Fibroblast of the aortic adventitia (primary cell): ENCODE data around the gene MCM3AP. TPM values are rescaled to one million over a fixed set of nuclear protein-coding genes. Genes with fewer than 3 reads are reported as not detected.

Experiments used
- DNase-seq: peaks from one replicate; pipeline ENCODE4 v3.0.0-alpha.2; 2010; ENCODE audit warnings: low read depth
- H3K4me3 ChIP-seq: 2 replicates; pipeline ENCODE4 v1.5.1; 2011; ENCODE audit warnings: low read depth, mild to moderate bottlenecking, control low read depth, low read length, moderate library complexity
- total RNA-seq: library from RNA; depleted of rRNA; stranded (reverse); fragments of >200 nt; gene quantifications from 2 replicates; pipeline ENCODE4 v1.2.3, GENCODE V29; 2012; ENCODE audit warnings: low replicate concordance
- TF ChIP-seq, protein P1 (sequence below): IDR thresholded peaks from 2 replicates; pipeline ENCODE4 v1.5.1; 2011; ENCODE audit warnings: mild to moderate bottlenecking, low read length, control low read depth, inconsistent platforms; ENCODE audit not compliant: insufficient read depth

Gene MCM3AP
- total RNA-seq, 1 donor: 66.4 TPM

DNA sequence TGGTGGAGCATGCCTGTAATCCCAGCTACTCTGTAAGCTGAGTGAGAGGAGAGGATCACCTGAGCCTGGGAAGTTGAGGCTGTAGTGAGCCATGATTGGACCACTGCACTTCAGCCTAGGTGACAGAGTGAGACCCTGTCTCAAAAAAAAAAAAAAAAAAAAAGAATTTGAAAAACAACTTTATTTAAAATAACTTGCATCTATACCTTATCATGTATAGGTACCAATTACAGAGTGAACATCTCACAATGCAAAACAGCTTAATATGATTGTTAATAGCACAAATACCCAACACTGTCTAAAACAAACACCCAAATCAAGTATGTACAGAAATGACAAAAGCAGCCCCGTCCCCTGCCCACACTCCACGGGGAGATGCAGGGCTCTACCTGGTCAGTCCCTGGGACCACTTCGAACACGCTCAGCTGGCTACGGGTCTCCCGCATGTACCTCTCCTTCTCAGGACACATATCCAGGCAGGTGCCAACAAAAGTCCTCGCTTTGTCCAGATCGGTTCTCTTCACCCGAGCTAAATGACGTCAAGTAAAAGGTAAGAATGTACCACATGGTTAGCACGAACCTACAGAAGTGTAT, 10.5 kb downstream of the MCM3AP start:
- no peak for DNase-seq
- TF ChIP-seq, protein P1, sequence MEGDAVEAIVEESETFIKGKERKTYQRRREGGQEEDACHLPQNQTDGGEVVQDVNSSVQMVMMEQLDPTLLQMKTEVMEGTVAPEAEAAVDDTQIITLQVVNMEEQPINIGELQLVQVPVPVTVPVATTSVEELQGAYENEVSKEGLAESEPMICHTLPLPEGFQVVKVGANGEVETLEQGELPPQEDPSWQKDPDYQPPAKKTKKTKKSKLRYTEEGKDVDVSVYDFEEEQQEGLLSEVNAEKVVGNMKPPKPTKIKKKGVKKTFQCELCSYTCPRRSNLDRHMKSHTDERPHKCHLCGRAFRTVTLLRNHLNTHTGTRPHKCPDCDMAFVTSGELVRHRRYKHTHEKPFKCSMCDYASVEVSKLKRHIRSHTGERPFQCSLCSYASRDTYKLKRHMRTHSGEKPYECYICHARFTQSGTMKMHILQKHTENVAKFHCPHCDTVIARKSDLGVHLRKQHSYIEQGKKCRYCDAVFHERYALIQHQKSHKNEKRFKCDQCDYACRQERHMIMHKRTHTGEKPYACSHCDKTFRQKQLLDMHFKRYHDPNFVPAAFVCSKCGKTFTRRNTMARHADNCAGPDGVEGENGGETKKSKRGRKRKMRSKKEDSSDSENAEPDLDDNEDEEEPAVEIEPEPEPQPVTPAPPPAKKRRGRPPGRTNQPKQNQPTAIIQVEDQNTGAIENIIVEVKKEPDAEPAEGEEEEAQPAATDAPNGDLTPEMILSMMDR: no peak
- no peak overlapping the region for H3K4me3 ChIP-seq

DNA sequence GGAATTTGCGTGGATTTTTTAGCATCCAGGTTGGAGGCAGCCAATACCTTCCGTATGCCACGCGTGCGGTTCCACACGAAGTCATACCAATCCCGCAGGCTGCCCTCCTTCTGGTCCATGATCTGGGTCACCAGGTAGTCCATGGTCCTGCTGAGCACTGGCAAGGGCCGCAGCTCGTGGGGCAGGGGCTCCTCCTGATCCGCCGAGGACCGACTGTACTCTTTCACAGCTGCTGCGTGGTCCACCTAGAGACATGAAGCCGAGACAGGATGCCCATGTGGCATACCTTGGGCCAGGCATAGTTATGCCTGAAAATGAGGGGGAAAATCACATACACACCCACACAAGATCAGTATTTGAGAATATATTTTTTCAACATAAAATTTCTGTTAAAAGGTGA, 12.1 kb downstream of the MCM3AP start:
- no peak overlapping the region for H3K4me3 ChIP-seq
- TF ChIP-seq, protein P1: no peak
- DNase-seq: no peak

DNA sequence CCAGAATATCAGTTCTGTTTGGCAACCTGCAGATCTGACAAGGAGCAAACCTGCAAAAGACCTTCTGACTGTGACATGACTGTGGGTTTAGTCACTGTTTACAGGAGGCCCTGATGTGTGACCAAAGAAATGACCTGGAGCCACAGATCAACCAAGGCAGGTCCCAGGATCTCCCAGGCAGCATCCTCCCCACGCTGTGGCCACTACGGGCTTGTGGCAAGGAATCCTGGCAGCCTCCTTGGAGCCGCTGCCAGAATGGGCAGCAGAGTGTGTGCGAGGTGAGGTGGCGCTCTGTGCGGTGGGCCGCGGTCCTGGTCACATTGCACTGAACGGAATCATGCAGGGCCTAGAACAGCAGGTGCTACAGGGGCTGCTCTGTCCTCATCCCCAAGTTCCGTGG, 15.9 kb downstream of the MCM3AP start:
- TF ChIP-seq, protein P1: no peak
- no peak for DNase-seq
- no peak overlapping the region for H3K4me3 ChIP-seq

DNA sequence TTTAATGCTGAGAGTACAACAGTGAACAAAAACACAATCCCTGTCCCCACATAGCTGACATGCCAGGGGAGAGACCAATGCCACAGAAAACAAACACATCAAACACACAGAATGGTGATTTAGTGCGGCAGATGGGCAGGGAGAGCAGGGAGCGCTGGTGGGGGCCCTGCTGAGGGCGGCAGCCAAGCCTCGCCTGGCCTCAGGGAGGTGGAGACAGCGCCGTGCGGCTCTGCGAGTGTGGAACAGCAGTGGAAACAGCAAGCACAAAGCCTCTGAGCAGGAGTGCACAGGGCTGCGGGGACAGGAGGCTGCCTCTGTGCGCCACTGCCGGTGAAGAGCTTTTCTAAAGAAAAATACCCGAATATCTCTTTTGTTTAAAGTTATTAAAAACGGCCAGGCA, 17.0 kb downstream of the MCM3AP start:
- no peak for DNase-seq
- no peak overlapping the region for H3K4me3 ChIP-seq
- TF ChIP-seq, protein P1: no peak

DNA sequence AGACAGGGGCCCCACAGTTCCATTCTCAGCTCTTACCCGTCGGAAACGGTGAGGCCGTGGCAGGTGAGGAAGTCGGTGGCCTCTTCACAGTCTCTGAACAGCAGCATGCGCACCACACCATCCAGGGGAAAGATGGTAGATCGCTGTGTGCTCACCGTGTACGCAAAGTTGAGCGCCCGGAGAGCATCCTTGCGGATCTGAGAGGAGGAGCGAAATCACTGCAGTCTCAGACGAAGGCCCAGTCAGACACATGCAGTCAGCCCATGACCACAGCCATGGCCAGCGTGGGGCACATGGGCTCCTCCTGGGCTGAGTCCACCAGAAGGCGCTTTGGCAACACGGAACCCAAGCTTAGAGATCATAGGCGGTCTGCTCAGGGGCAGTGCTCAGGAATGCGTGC, 18.5 kb downstream of the MCM3AP start:
- TF ChIP-seq, protein P1: no peak
- DNase-seq: no peak
- no peak overlapping the region for H3K4me3 ChIP-seq

DNA sequence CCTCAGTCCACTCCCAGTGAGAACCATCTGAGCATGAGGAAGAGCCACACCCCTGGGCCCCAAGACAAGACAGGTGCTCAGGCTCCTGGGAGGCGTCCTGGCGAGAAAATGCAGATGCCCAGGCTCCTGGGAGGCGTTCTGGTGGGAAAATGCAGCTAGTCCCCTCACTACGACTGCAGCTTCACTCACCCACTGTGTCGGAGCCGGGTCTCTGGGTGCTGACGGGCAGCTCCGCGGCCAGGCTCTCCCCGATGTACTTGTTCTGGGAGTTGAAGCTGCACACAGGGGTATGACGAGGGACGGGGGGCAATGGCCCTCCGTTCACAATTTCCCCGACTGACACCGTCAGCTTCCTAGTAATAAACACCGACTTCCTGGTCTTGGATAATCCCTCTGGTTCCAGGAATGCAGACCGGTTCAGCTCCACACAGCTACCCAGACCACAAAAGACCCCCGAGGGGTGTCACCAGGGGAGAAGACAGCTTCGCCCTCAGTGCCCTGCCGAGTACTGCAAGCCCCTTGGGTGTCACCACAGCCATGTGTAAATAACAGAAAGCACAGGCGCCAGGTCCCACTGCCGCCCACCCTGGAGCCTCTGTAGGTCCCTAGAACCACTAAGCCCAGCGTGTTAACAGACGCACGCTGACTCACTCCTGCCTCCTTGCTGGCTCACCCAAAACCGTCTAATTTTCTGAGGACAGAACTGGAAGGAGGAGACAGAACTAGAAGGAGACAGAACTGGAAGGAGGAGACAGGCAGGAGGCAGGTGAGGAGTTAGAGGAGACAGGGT, 19.5 kb downstream of the MCM3AP start:
- no peak overlapping the region for H3K4me3 ChIP-seq
- no peak for DNase-seq
- TF ChIP-seq, protein P1: no peak
